ENCODE data around the gene FES.

DNA sequence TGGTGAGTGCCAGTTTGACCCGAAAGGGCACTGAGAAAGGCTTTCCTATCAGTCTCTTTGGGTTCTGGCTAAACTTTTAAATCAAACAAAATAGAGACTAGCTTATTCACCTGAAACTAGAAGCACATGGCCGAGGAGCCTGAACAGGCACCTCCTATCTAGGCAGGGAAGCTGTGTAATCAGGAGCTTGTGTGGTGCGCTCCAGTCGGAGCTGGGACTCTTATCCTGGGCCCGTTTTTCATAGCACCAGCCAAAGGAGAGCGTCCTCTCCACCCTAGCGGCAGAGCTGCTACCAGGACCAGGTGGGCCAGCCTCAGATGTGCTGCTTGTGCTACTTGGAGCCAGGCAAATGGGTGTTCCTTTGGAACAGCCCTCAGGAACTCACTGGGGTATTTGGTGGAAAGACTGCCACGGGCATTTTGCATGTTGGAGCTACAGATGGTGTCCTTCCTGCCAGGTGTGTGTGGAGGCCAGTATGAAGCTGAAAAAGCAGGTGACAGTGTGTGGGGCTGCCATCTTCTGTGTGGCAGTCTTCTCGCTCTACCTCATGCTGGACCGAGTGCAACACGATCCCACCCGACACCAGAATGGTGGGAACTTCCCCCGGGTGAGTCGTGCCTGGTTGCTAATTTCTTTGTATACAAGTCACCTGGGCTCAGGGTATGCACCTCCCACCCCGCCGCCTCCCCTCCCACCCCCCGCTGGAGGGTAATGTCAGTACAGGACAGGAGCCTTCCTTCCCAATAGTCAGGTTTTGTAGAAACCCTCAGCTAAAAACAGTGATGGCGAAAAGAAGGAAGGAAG, 19.6 kb downstream of the FES start:
- TF ChIP-seq ZSCAN20 (CRISPR knock-in tag; IDR thresholded peaks at IDR 0.05), result no peak
- TF ChIP-seq, protein P1, sequence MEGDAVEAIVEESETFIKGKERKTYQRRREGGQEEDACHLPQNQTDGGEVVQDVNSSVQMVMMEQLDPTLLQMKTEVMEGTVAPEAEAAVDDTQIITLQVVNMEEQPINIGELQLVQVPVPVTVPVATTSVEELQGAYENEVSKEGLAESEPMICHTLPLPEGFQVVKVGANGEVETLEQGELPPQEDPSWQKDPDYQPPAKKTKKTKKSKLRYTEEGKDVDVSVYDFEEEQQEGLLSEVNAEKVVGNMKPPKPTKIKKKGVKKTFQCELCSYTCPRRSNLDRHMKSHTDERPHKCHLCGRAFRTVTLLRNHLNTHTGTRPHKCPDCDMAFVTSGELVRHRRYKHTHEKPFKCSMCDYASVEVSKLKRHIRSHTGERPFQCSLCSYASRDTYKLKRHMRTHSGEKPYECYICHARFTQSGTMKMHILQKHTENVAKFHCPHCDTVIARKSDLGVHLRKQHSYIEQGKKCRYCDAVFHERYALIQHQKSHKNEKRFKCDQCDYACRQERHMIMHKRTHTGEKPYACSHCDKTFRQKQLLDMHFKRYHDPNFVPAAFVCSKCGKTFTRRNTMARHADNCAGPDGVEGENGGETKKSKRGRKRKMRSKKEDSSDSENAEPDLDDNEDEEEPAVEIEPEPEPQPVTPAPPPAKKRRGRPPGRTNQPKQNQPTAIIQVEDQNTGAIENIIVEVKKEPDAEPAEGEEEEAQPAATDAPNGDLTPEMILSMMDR (IDR thresholded peaks at IDR 0.05), result no peak
- TF ChIP-seq, protein P2, sequence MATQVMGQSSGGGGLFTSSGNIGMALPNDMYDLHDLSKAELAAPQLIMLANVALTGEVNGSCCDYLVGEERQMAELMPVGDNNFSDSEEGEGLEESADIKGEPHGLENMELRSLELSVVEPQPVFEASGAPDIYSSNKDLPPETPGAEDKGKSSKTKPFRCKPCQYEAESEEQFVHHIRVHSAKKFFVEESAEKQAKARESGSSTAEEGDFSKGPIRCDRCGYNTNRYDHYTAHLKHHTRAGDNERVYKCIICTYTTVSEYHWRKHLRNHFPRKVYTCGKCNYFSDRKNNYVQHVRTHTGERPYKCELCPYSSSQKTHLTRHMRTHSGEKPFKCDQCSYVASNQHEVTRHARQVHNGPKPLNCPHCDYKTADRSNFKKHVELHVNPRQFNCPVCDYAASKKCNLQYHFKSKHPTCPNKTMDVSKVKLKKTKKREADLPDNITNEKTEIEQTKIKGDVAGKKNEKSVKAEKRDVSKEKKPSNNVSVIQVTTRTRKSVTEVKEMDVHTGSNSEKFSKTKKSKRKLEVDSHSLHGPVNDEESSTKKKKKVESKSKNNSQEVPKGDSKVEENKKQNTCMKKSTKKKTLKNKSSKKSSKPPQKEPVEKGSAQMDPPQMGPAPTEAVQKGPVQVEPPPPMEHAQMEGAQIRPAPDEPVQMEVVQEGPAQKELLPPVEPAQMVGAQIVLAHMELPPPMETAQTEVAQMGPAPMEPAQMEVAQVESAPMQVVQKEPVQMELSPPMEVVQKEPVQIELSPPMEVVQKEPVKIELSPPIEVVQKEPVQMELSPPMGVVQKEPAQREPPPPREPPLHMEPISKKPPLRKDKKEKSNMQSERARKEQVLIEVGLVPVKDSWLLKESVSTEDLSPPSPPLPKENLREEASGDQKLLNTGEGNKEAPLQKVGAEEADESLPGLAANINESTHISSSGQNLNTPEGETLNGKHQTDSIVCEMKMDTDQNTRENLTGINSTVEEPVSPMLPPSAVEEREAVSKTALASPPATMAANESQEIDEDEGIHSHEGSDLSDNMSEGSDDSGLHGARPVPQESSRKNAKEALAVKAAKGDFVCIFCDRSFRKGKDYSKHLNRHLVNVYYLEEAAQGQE (IDR thresholded peaks at IDR 0.05), result no peak
- TF ChIP-seq JUN (IDR thresholded peaks at IDR 0.05), result no peak
- TF ChIP-seq, protein P3, sequence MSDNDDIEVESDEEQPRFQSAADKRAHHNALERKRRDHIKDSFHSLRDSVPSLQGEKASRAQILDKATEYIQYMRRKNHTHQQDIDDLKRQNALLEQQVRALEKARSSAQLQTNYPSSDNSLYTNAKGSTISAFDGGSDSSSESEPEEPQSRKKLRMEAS (IDR thresholded peaks at IDR 0.05), result no peak
- no peak for TF ChIP-seq JUNB (IDR thresholded peaks at IDR 0.05)
- TF ChIP-seq EP300 (IDR thresholded peaks at IDR 0.05), result no peak
- TF ChIP-seq FOXS1 (CRISPR knock-in tag; IDR thresholded peaks at IDR 0.05), result no peak
- no peak for TF ChIP-seq HOXA7 (CRISPR knock-in tag; IDR thresholded peaks at IDR 0.05)
- no peak for TF ChIP-seq MYC (IDR thresholded peaks at IDR 0.05; ENCODE audit: borderline replicate concordance, low read length)
- no peak for TF ChIP-seq POLR2AphosphoS2 (conservative IDR thresholded peaks at IDR 0.05; ENCODE audit: low read length)
- TF ChIP-seq CEBPB (IDR thresholded peaks at IDR 0.05), result no peak
